Measurements from ENCODE around the gene CATSPERD. TPM values are rescaled to one million over a fixed set of nuclear protein-coding genes. Genes with fewer than 3 reads are reported as not detected.

The CATSPERD gene
- total RNA-seq, 2 donors from 2014 or later = not detected

GRCh38 chr19:5782322-5782721, 61.9 kb downstream of the CATSPERD start:
- H3K9me3 ChIP-seq = no peaks in the 10 kb centered on the region
- DNase-seq (no peak), ATAC-seq (no peak)
- H3K36me3 ChIP-seq (replicated peaks in 1 of 2; ENCODE audit: insufficient read depth in 1 of 2, low read depth in 2 of 2) = peaks cover 8 to 11% of the 10 kb centered on the region in 2 donors
- H3K4me3 ChIP-seq = no peak overlapping the region
- no peaks in the 10 kb centered on the region for H3K4me1 ChIP-seq
- no peaks in the 10 kb centered on the region for H3K27me3 ChIP-seq
- H3K27ac ChIP-seq = no peak overlapping the region
- no peak for TF ChIP-seq POLR2A (IDR thresholded peaks at IDR 0.05)
- no peak for TF ChIP-seq CTCF (IDR thresholded peaks at IDR 0.05)
- WGBS, 2 donors = 75% methylated on average over 9 of the region's 9 CpGs; no CpG with 5 or more reads in 1 of the 2 donors
- intact Hi-C loops (cut with DNase I) = no loop called here

DNA sequence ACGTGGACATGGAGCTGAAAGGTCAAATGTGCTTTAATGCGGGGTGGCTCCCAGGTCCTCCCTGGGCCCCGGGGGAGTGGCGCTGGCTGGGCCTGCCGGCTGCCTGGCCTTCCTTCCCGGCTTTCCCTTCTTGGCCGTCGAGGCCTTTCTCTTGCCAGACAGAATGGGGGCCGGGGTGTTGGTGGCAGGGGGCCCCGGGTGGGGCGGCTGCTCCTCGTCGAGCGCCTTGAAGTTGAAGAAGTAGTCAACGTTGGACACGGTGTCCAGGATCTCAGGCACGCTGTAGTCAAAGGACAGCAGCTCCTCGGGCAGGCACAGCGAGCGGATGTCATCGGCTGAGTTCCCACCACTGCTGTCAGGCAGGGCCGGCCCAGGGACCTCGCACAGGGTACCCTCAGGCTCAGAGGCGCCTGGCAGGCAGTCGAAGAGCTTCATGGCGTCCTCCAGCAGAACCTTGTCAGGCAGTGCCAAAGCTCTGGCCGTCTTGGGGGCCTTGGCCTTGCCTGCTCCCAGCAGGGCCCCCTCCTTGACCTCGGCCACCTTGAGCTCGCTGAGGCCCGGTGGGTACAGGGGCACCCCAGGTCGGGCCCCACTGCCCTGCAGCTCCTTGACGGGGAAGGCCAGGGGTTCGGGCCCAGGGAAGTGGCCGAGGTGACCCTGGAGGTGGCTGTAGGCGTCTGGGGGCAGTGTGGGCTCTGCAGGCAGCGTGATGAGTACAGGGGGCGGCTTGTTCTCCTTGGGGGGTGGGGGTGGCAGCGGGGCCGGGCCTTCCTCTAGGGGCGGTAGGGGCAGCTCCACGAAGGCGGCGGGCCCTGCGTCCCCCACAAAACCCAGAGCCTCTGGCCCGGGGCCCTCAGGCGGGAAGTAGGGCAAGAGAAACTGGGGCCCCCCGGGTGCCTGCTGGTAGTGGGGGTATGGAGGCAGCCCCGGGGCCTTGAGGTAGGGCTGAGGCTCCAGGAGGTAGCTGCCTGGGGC, 62.8 kb downstream of the CATSPERD start:
- Histone ChIP-seq H3K9me3 (no peaks in the 10 kb centered on the region), H3K36me3 (replicated peaks in 1 of 2; ENCODE audit: insufficient read depth in 1 of 2, low read depth in 2 of 2) (peaks cover 13 to 19% of the 10 kb centered on the region in 2 donors), H3K4me3 (no peak overlapping the region), H3K27me3 (no peaks in the 10 kb centered on the region), H3K27ac (no peak overlapping the region), H3K4me1 (no peaks in the 10 kb centered on the region)
- TF ChIP-seq CTCF (IDR thresholded peaks at IDR 0.05) = no peak
- TF ChIP-seq POLR2A (IDR thresholded peaks at IDR 0.05) = no peak
- WGBS, 2 donors = 78 to 91% methylated on average over 11 to 42 of the region's 48 CpGs
- intact Hi-C loops (cut with DNase I) = no loop called here
- no peak for DNase-seq
- peak; percentile 7 for ATAC-seq

DNA sequence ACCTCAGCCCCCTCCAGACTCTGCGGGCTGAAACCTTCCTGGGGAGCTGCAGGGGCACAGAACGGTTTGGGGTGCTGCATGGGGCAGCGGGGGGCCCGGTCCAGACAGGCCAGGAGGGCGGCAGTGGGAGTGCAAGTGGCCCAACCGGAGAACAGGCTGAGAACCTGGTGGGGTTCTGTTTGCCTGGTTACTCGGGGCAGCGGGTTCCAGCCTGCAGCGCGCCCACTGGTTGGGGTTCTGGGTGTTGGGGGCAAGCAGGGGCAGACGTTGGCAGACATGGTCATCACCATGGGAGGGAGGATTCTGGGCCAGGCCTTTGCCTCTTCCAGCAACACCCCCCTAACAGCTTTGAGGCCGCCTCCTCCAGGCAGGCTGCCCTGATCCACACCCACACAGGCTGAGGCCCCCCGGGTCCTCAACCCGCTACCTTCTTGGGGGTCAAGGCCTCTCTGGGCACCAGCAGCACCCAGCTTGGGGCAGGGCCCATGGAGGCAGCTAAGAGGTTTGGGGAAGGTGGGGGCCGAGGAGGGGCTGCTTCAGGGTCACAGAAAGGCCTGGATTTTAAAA, 64.2 kb downstream of the CATSPERD start, which contains the start of gene PRR22:
Gene PRR22 (minus strand): TSS at position 166 of the 567 bp plus-strand sequence. CDS start 86 bp downstream, at position 80.
- ATAC-seq = no peak
- H3K27me3 ChIP-seq = no peaks in the 10 kb centered on the region
- intact Hi-C loops (cut with DNase I) = no loop called here
- 81 to 86% methylated on average over 4 to 15 of the region's 15 CpGs for WGBS, 2 donors
- TF ChIP-seq POLR2A (IDR thresholded peaks at IDR 0.05) = no peak
- no peaks in the 10 kb centered on the region for H3K9me3 ChIP-seq
- no peak within 1 kb of the TSS for H3K4me3 ChIP-seq
- no peak for DNase-seq
- no peaks in the 10 kb centered on the region for H3K4me1 ChIP-seq
- H3K36me3 ChIP-seq (replicated peaks in 1 of 2; ENCODE audit: insufficient read depth in 1 of 2, low read depth in 2 of 2) = peaks cover 24 to 27% of the 10 kb centered on the region in 2 donors
- H3K27ac ChIP-seq = no peak within 1 kb of the TSS

GRCh38 chr19:5785423-5785822, 65.0 kb downstream of the CATSPERD start:
- Histone ChIP-seq H3K27me3 (no peaks in the 10 kb centered on the region), H3K27ac (no peak overlapping the region), H3K9me3 (no peaks in the 10 kb centered on the region), H3K4me1 (peaks cover 6% of the 10 kb centered on the region), H3K36me3 (replicated peaks in 1 of 2; ENCODE audit: insufficient read depth in 1 of 2, low read depth in 2 of 2) (peaks cover 26 to 29% of the 10 kb centered on the region in 2 donors), H3K4me3 (no peak overlapping the region)
- ATAC-seq (no peak), DNase-seq (no peak)
- intact Hi-C loops (cut with DNase I) = no loop called here
- TF ChIP-seq CTCF (IDR thresholded peaks at IDR 0.05) (no peak), POLR2A (IDR thresholded peaks at IDR 0.05) (no peak)
- WGBS, 2 donors = 91% methylated on average over 16 of the region's 37 CpGs; no CpG with 5 or more reads in 1 of the 2 donors

All from body of pancreas (tissue), 4 donors.